Progenitor cell of endocrine pancreas (in vitro differentiated cells): ENCODE measurements around the gene ACACB. TPM values are rescaled to one million over a fixed set of nuclear protein-coding genes. Genes with fewer than 3 reads are reported as not detected.

Source experiments
- DNase-seq: peaks from one replicate; pipeline ENCODE4 v3.0.0; 2021; ENCODE audit warnings: low spot score; ENCODE audit not compliant: unreplicated experiment
- H3K27ac Mint-ChIP-seq: 2 replicates; pipeline ENCODE4 v1.8.0; 2021; ENCODE audit warnings: mild to moderate bottlenecking, moderate library complexity, mixed read lengths
- H3K27me3 Mint-ChIP-seq: 2 replicates; pipeline ENCODE4 v1.8.0; 2021; ENCODE audit warnings: mixed read lengths
- H3K36me3 Mint-ChIP-seq: 2 replicates; pipeline ENCODE4 v1.8.0; 2022; ENCODE audit warnings: mixed read lengths; ENCODE audit not compliant: insufficient read depth
- H3K4me1 Mint-ChIP-seq: 2 replicates; pipeline ENCODE4 v1.8.0; 2021; ENCODE audit warnings: low read depth, mixed read lengths
- H3K4me3 Mint-ChIP-seq: 2 replicates; pipeline ENCODE4 v1.8.0; 2021; ENCODE audit warnings: low read depth, mild to moderate bottlenecking, moderate library complexity, mixed read lengths
- H3K9me3 Mint-ChIP-seq: 2 replicates; pipeline ENCODE4 v1.8.0; 2021; ENCODE audit warnings: low read depth, mixed read lengths
- CTCF ChIP-seq: fragments of 200-600 bp; sonication (generic); IDR thresholded peaks from one replicate; pipeline ENCODE4 v1.5.0; 2021; ENCODE audit warnings: antibody characterized with exemption, mild to moderate bottlenecking; ENCODE audit not compliant: unreplicated experiment
- total RNA-seq: library from RNA; stranded (reverse); gene quantifications from 2 replicates; pipeline ENCODE4 v1.2.1, GENCODE V29; 2021

Gene ACACB
- total RNA-seq, 1 donor from 2014 or later = 47.3 TPM

- Mint-ChIP-seq H3K4me3 (peak overlapping the region; percentile 53), H3K27me3 (no peaks in the 10 kb centered on the region), H3K9me3 (no peaks in the 10 kb centered on the region), H3K4me1 (peaks cover 26% of the 10 kb centered on the region), H3K36me3 (peaks cover 13% of the 10 kb centered on the region), H3K27ac (peak overlapping the region; percentile 94)
- no peak for TF ChIP-seq CTCF
- peak; percentile 47 for DNase-seq
Observed at GRCh38 chr12:109110988-109111495, 5.3 kb upstream of the ACACB start.

- H3K4me3 Mint-ChIP-seq = peak overlapping the region; percentile 19
Observed at GRCh38 chr12:109112720-109113465, 3.5 kb upstream of the ACACB start.

GRCh38 chr12:109113661-109114321, 2.6 kb upstream of the ACACB start:
- Mint-ChIP-seq H3K9me3 (no peaks in the 10 kb centered on the region), H3K27me3 (no peaks in the 10 kb centered on the region), H3K4me1 (peaks cover 36% of the 10 kb centered on the region), H3K27ac (peak overlapping the region; percentile 56), H3K36me3 (peaks cover 5% of the 10 kb centered on the region), H3K4me3 (no peak overlapping the region)
- no peak for DNase-seq
- TF ChIP-seq CTCF = no peak

More at GRCh38 chr12:109112720-109113465, 3.5 kb upstream of the ACACB start:
- Mint-ChIP-seq H3K27ac (peak overlapping the region; percentile 87), H3K4me1 (peaks cover 36% of the 10 kb centered on the region), H3K36me3 (peaks cover 7% of the 10 kb centered on the region), H3K27me3 (no peaks in the 10 kb centered on the region), H3K9me3 (no peaks in the 10 kb centered on the region)
- no peak for TF ChIP-seq CTCF
- no peak for DNase-seq

GRCh38 chr12:109114644-109115043, 1.7 kb upstream of the ACACB start:
- Mint-ChIP-seq H3K27me3 (no peaks in the 10 kb centered on the region), H3K36me3 (peaks cover 3% of the 10 kb centered on the region), H3K4me3 (no peak overlapping the region), H3K9me3 (no peaks in the 10 kb centered on the region), H3K4me1 (peaks cover 36% of the 10 kb centered on the region), H3K27ac (peak overlapping the region; percentile 42)
- TF ChIP-seq CTCF = no peak
- no peak for DNase-seq

GRCh38 chr12:109115404-109115757, 1.0 kb upstream of the ACACB start:
- Mint-ChIP-seq H3K9me3 (no peaks in the 10 kb centered on the region), H3K27me3 (no peaks in the 10 kb centered on the region), H3K27ac (peak overlapping the region; percentile 92), H3K36me3 (peaks cover 3% of the 10 kb centered on the region), H3K4me1 (peaks cover 35% of the 10 kb centered on the region), H3K4me3 (no peak overlapping the region)
- TF ChIP-seq CTCF = no peak
- no peak for DNase-seq
